Astrocyte of the hippocampus (primary cell): ENCODE results near the gene ECE1.
"Not testable (repeated sequence)": the region's sequence is repeated elsewhere in the genome, so short reads cannot be mapped to it uniquely, and the experiment has no call there.

Experiments used
- DNase-seq: peaks from one replicate; pipeline ENCODE4 v3.0.0; 2011; ENCODE audit warnings: low read depth, low spot score

ECE1 gene

DNA sequence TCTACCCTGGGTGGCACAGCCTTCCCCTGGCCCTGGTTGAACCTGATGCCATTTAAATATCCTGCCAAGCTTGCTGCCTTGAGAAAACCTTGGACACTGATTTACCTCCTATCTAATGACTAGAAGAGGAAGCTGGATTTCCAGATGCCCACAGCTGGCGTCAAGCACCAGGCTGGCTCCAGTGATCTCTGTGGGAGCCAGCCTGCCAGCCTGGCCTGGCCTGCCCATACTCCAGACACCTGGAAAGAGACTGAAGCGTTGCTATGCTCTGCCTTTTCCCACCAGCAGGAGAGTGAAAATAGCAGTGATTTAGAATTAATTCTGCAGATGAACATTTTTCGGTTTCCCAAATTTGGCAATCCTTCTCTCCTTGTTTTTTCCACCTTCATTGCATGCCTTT lies 102.0 kb downstream of the ECE1 start:
- no peak for DNase-seq

GRCh38 chr1:21185221-21185731 lies 105.0 kb downstream of the ECE1 start:
- DNase-seq: no peak

GRCh38 chr1:21184276-21184675 lies 106.0 kb downstream of the ECE1 start:
- DNase-seq: no peak

DNA sequence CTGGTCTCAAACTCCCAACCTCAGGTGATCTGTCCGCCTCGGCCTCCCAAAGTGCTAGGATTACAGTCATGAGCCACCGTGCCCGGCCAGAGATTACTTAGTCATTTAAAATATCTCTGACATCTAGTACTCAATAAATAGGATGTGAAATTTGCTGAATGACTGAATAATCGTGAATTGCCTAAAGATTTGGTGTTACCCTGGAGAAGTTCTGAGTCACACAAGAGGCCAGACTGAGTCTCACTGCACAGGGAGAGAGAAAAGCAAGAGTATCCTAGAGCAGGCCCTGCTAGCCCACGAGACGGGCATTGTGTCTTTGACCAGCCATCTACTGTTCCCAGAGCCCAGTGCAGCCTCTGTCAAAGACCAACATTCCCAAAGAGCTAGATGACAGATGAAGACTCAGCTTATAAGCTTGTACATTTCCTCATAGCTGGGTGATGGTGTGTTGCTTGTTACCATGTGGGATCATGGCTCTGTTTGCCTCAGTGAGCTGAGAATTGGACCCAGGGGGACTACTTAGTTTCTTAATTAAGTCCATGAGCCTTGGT lies 108.0 kb downstream of the ECE1 start:
- no peak for DNase-seq

- DNase-seq: not testable (repeated sequence)
Observed at GRCh38 chr1:21178271-21178670, 112.0 kb downstream of the ECE1 start.

DNA sequence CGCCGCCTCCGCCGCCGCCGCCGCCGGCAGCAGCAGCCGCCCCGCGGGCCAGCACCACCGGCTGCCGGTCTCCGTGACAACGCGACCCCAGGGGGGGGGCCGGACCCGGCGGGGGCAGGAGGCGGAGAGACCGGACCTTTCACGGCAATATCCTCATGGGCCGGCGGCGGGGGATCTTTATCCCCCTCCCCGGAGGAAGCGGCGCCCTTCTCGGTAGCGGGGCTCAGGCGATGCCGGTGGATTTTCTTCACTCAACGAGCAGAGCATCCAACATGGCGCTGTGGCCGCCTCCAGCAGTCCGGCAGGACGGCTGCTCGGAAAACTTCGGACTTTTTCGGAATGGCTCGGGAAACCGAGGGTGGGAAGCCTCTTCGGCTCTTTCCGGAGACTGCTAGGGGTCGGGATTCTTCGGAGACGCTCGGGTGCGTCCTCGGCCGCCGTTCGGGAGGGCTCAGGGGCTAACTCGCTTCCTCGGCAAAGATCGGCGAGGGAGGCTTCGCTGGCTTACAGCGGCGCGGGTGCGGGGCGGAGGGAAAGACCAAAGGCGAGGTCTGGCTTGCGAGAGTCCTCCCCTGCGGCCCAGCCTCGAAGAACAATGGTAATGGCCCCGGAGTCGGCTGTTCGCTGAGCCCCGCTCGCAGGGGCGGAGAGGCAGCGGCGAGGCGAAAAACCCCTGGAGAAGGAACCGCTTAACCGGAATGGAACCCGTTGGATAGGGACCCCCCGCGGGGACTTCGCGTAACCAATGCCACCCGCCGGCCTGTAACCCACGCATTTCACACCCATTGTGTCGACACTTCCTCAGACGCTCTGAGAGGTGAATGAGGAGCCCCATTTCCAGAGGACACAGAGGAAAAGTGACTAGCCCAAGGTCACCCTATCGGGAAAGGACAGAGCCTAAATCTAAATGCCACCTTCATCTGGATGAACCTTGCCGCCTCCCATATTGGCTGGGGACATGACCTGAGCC lies 113.4 kb downstream of the ECE1 start, which contains the start of gene EIF4G3:
EIF4G3 (minus strand) TSS at position 312 of the 970 bp plus-strand sequence. CDS start 174,155 bp downstream, outside the sequence.
- peak; percentile 99 for DNase-seq

- peak; percentile 49 for DNase-seq
Observed at GRCh38 chr1:21175670-21176581, 114.3 kb downstream of the ECE1 start.

DNA sequence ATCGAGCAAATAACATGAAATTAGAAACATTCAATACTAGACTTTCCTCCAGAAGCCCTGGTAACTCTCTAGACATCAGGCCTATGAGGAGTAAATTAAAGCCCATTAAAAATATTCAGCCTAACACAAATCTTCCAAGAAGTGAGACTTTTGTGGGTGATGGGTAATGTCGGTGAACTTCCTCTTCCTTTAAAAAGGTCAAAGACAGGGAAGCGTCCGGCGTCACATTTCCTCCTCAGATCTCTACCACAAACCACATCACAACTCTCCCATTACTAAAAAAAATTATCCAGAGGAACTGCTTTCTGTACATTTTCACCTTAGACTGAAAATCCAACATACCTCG lies 115.0 kb downstream of the ECE1 start:
- DNase-seq: peak; percentile 41

DNA sequence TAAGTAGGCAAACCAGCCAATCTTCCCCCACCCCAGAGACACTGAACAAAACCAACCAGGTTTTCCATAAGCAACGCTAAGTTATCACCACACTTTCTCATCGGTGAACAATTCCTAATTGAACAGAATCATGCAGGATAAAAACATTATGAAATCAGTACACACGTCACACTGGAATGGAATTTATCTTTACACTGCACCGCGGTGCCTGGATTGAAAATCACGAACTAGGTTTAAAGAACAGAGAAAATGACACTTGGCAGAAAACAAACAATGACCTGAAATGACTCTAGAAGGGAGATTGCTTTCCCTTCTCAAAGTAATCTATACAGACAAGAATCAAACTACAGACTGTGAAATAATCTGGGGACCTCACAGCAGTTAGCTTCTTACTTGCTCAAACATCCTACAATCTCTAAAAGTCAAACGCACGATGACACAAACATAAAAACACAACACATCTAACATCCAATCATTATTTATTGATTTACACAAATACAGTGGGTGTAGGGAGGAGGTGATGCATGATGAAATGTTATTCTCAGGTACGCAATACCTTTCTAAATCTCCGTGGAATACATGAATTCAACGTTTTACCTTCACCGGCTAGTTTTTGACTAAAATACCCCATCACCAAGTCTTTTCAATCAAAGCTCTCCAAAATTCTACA lies 115.5 kb downstream of the ECE1 start:
- peak; percentile 69 for DNase-seq

GRCh38 chr1:21174230-21174629 lies 116.0 kb downstream of the ECE1 start:
- DNase-seq: no peak

DNA sequence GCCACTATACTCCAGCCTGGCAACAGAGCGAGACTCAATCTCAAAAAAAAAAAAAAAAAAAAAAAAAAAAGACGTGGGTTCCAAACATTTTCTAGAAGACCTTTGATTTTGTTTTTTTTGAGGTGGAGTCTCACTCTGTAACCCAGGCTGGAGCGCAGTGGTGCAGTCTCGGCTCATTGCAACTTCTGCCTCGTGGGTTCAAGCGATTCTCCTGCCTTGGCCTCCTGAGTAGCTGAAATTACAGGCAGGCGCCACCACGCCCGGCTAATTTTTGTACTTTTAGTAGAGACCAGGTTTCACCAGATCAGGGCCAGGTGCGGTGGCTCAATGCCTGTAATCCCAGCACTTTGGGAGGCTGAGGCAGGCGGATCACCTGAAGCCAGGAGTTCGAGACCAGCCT lies 117.2 kb downstream of the ECE1 start:
- not testable (repeated sequence) for DNase-seq

GRCh38 chr1:21170837-21171236 lies 119.4 kb downstream of the ECE1 start:
- DNase-seq: peak; percentile 64

GRCh38 chr1:21168444-21168843 lies 121.8 kb downstream of the ECE1 start:
- DNase-seq: no peak
